SKM-1 treated with dmso at 0.1 percent for 144 hours (cell line): Measurements from ENCODE around the gene OVCA2.

ENCODE experiments used
- DNase-seq: peaks from one replicate; lab custom pipeline; 2025; ENCODE audit not compliant: unreplicated experiment; lab: John Stamatoyannopoulos, UW

The OVCA2 gene

GRCh38 chr17:2051933-2052559, 10.2 kb downstream of the OVCA2 start:
- DNase-seq: no peak

GRCh38 chr17:2053380-2054261, 11.8 kb downstream of the OVCA2 start:
- no peak for DNase-seq

GRCh38 chr17:2054262-2054511, 12.4 kb downstream of the OVCA2 start:
- no peak for DNase-seq

- DNase-seq: peak; percentile 34
Measured at GRCh38 chr17:2054512-2055291, 12.9 kb downstream of the OVCA2 start, which contains the start of gene HIC1. Gene HIC1, plus strand, starts transcription at chr17:2055103. Its CDS starts 1,588 bp downstream, at chr17:2056691.

DNA sequence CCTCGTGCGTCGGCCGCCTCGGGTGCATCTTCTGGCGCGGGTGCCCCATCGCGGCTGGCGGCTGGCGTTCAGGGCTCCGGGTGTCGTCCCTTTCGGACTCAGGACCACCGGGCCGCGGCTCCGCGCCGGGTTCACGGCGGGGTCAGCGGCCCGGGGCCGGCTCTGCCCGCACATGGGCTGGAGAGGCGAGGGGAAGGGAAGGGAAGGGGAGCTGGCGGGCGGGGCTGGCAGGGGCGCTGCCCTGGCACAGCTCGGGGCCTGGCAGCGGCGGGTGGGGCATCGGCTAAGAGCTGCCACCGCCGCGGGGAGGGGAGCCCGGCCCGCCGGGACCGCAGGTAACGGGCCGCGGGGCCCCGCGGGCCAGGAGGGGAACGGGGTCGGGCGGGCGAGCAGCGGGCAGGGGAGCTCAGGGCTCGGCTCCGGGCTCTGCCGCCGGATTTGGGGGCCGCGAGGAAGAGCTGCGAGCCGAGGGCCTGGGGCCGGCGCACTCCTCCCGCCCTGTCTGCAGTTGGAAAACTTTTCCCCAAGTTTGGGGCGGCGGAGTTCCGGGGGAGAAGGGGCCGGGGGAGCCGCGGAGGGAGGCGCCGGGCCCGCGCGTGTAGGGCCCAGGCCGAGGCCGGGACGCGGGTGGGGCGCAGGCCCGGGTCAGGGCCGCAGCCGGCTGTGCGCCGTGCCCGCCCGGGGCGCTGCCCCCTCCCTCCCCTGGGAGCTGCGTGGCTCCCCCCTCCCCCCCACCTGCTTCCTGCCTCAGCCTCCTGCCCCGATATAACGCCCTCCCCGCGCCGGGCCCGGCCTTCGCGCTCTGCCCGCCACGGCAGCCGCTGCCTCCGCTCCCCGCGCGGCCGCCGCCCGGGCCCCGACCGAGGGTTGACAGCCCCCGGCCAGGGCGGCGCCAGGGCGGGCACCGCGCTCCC, 13.7 kb downstream of the OVCA2 start:
- DNase-seq: no peak

DNA sequence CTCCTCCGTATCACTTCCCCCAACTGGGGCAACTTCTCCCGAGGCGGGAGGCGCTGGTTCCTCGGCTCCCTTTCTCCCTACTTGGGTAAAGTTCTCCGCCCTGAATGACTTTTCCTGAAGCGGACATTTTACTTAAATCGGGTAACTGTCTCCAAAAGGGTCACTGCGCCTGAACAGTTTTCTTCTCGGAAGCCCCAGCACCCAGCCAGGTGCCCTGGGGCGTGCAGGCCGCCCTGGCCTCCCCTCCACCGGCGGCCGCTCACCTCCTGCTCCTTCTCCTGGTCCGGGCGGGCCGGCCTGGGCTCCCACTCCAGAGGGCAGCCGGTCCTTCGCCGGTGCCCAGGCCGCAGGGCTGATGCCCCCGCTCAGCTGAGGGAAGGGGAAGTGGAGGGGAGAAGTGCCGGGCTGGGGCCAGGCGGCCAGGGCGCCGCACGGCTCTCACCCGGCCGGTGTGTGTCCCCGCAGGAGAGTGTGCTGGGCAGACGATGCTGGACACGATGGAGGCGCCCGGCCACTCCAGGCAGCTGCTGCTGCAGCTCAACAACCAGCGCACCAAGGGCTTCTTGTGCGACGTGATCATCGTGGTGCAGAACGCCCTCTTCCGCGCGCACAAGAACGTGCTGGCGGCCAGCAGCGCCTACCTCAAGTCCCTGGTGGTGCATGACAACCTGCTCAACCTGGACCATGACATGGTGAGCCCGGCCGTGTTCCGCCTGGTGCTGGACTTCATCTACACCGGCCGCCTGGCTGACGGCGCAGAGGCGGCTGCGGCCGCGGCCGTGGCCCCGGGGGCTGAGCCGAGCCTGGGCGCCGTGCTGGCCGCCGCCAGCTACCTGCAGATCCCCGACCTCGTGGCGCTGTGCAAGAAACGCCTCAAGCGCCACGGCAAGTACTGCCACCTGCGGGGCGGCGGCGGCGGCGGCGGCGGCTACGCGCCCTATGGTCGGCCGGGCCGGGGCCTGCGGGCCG, 14.7 kb downstream of the OVCA2 start:
- no peak for DNase-seq

GRCh38 chr17:2057175-2057759, 15.4 kb downstream of the OVCA2 start:
- DNase-seq: no peak

DNA sequence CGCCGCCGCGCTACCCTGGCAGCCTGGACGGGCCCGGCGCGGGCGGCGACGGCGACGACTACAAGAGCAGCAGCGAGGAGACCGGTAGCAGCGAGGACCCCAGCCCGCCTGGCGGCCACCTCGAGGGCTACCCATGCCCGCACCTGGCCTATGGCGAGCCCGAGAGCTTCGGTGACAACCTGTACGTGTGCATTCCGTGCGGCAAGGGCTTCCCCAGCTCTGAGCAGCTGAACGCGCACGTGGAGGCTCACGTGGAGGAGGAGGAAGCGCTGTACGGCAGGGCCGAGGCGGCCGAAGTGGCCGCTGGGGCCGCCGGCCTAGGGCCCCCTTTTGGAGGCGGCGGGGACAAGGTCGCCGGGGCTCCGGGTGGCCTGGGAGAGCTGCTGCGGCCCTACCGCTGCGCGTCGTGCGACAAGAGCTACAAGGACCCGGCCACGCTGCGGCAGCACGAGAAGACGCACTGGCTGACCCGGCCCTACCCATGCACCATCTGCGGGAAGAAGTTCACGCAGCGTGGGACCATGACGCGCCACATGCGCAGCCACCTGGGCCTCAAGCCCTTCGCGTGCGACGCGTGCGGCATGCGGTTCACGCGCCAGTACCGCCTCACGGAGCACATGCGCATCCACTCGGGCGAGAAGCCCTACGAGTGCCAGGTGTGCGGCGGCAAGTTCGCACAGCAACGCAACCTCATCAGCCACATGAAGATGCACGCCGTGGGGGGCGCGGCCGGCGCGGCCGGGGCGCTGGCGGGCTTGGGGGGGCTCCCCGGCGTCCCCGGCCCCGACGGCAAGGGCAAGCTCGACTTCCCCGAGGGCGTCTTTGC, 16.2 kb downstream of the OVCA2 start:
- no peak for DNase-seq

GRCh38 chr17:2058586-2059546, 17.0 kb downstream of the OVCA2 start:
- DNase-seq: peak; percentile 39

DNA sequence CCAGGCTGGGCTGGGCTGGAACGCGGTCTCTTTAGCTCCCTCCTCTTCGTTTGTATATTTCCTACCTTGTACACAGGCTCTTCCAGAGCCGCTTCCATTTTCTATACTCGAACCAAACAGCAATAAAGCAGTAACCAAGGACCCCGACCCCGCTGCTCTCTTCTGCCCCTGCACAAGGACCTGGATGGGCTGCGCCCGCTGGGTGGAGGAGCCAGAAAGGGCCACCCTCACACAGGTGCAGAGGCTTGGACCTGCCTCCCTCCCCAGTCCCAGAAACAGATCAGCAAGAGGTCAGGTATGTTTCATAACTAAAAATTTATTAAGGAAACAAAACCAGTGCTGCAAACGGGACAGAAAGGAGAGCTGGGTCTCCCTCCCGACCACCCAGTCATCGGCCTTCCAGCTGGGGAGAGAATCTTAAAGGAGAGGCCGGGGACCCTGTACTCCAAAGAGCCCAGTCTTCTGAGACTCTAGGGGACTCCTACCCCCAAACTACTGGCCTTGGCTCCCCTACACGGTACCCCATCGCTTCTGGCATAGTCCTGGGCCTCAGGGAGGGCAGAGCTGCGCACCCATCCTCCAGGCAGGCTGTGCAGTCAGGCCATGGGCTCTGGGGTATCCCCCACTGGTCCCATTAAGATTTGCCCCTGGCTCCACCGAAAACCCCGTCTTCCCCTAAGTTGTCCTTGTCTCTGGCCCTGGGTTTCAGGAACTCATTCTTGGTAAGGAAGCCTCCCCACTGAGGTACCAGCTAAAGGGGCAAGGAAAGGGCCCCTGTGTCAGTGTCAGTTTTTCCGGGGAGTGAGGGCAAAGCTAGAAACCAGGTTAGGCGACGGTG, 17.9 kb downstream of the OVCA2 start:
- DNase-seq: no peak

DNA sequence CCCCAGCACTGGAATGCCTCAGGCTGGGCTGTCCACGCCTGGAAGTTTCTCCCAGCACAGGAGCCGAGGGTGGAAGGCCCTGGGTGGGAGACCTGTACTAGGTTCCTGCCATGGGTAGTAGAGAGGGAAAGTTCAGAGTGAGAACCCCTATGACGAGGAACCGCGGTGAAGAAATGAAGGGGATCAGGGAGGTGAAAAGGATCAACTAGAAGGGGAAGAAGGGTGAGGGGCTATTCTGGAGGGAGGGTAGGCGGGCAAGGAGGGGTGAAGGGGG, 18.5 kb downstream of the OVCA2 start:
- no peak for DNase-seq

- no peak for DNase-seq
Measured at GRCh38 chr17:2060681-2061440, 19.0 kb downstream of the OVCA2 start.

GRCh38 chr17:2061441-2061958, 19.7 kb downstream of the OVCA2 start:
- DNase-seq: no peak

DNA sequence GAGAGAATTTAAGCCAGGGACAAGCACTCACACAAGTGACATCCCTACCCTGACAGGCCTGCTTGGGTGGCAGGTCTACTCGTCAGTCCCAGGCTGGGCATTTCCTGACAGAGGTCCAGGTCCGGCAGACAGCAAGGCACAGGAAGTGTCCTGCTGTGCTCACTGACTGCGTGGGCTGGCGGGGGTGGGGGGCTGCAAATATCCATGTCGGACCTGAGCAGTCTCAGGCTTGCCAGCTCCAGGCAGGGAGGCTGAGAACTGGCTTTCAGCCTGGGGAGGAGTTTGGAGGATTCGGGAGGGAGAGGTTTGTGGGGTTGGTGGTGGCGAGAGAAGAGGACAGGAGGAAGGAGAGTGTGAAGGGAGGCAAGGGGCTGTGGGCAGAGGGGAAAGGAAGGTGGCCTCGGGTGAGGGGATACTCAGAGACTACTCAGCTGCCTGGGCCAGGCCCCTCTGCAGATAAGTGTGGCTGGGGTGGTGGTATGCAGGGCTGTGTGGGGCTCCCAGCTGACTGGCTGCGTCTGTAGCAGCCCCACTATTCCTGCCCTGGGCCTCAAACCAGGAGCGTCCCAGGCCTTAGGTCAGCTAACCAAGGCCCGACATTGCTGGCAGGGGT, 20.9 kb downstream of the OVCA2 start:
- DNase-seq: no peak
